GM19328 (cell line): ENCODE results near the gene SELENOW.
"Not testable (repeated sequence)": the region's sequence is repeated elsewhere in the genome, so short reads cannot be mapped to it uniquely, and the experiment has no call there.

Source experiments
- ATAC-seq: cut with Tn5 transposase; IDR thresholded peaks from one replicate; pipeline ENCODE4 v1.9.1; 2021; ENCODE audit warnings: mild to moderate bottlenecking, moderate library complexity; ENCODE audit not compliant: unreplicated experiment

The SELENOW gene

GRCh38 chr19:47780215-47780551 lies 1.7 kb downstream of the SELENOW start:
- ATAC-seq = no peak

- ATAC-seq = no peak
Observed at GRCh38 chr19:47781590-47782262, 3.2 kb downstream of the SELENOW start.

- ATAC-seq = no peak
Observed at GRCh38 chr19:47786566-47786965, 8.1 kb downstream of the SELENOW start.

- ATAC-seq = not testable (repeated sequence)
Observed at GRCh38 chr19:47787307-47787706, 8.8 kb downstream of the SELENOW start.

GRCh38 chr19:47789811-47790210 lies 11.3 kb downstream of the SELENOW start:
- ATAC-seq = not testable (repeated sequence)

GRCh38 chr19:47790398-47790814 lies 11.9 kb downstream of the SELENOW start:
- no peak for ATAC-seq

GRCh38 chr19:47792616-47793015 lies 14.1 kb downstream of the SELENOW start:
- no peak for ATAC-seq

- no peak for ATAC-seq
Observed at GRCh38 chr19:47794526-47794925, 16.0 kb downstream of the SELENOW start.

GRCh38 chr19:47796785-47797184 lies 18.3 kb downstream of the SELENOW start:
- no peak for ATAC-seq

- ATAC-seq = no peak
Observed at GRCh38 chr19:47797996-47798903, 19.7 kb downstream of the SELENOW start.

GRCh38 chr19:47798904-47799266 lies 20.4 kb downstream of the SELENOW start:
- no peak for ATAC-seq

- no peak for ATAC-seq
Observed at GRCh38 chr19:47801270-47801669, 22.8 kb downstream of the SELENOW start.

- ATAC-seq = no peak
Observed at GRCh38 chr19:47802521-47803043, 24.1 kb downstream of the SELENOW start.

GRCh38 chr19:47803148-47803547 lies 24.6 kb downstream of the SELENOW start:
- not testable (repeated sequence) for ATAC-seq

- not testable (repeated sequence) for ATAC-seq
Observed at GRCh38 chr19:47803671-47804070, 25.2 kb downstream of the SELENOW start.

GRCh38 chr19:47804451-47804850 lies 25.9 kb downstream of the SELENOW start, which contains the start of gene TPRX1:
Gene TPRX1 (minus strand): TSS chr19:47804551. CDS start chr19:47804539, 12 bp downstream.
- not testable (repeated sequence) for ATAC-seq

- no peak for ATAC-seq
Observed at GRCh38 chr19:47805313-47805712, 26.8 kb downstream of the SELENOW start.

- no peak for ATAC-seq
Observed at GRCh38 chr19:47806435-47806834, 27.9 kb downstream of the SELENOW start.

GRCh38 chr19:47813304-47813994 lies 34.9 kb downstream of the SELENOW start:
- no peak for ATAC-seq

GRCh38 chr19:47813995-47814328 lies 35.5 kb downstream of the SELENOW start:
- ATAC-seq = no peak

- not testable (repeated sequence) for ATAC-seq
Observed at GRCh38 chr19:47816270-47816669, 37.8 kb downstream of the SELENOW start.
